Mammary epithelial cell (primary cell): Measurements from ENCODE around the gene ELK4.

Experiments used
- EZH2 ChIP-seq: IDR thresholded peaks from 2 replicates; pipeline ENCODE4 v1.6.1; 2012; ENCODE audit warnings: low read length, inconsistent platforms, borderline replicate concordance
- TF ChIP-seq, protein P1 (sequence below), 2 donors: IDR thresholded peaks in 1 of 2; conservative IDR thresholded peaks in 1 of 2; 2 replicates each; pipeline ENCODE4 v1.5.1; 2011 to 2012; ENCODE audit warnings: inconsistent platforms in 2 of 2, low read length in 2 of 2, mild to moderate bottlenecking in 2 of 2, control low read depth in 1 of 2, low read depth in 1 of 2; ENCODE audit not compliant: insufficient read depth in 1 of 2; ENCODE audit errors: extremely low read depth in 1 of 2

GRCh38 chr1:205620269-205620668 is 11.5 kb downstream of the ELK4 start:
- TF ChIP-seq, protein P1, sequence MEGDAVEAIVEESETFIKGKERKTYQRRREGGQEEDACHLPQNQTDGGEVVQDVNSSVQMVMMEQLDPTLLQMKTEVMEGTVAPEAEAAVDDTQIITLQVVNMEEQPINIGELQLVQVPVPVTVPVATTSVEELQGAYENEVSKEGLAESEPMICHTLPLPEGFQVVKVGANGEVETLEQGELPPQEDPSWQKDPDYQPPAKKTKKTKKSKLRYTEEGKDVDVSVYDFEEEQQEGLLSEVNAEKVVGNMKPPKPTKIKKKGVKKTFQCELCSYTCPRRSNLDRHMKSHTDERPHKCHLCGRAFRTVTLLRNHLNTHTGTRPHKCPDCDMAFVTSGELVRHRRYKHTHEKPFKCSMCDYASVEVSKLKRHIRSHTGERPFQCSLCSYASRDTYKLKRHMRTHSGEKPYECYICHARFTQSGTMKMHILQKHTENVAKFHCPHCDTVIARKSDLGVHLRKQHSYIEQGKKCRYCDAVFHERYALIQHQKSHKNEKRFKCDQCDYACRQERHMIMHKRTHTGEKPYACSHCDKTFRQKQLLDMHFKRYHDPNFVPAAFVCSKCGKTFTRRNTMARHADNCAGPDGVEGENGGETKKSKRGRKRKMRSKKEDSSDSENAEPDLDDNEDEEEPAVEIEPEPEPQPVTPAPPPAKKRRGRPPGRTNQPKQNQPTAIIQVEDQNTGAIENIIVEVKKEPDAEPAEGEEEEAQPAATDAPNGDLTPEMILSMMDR (conservative IDR thresholded peaks at IDR 0.05 in 1 of 2, IDR thresholded peaks at IDR 0.05 in 1 of 2; ENCODE audit: extremely low read depth in 1 of 2, insufficient read depth in 1 of 2, low read depth in 1 of 2, low read length in 2 of 2), result no peak
- TF ChIP-seq EZH2, result no peak
